ENCODE measurements around the gene GOLM1.

Gene GOLM1

DNA sequence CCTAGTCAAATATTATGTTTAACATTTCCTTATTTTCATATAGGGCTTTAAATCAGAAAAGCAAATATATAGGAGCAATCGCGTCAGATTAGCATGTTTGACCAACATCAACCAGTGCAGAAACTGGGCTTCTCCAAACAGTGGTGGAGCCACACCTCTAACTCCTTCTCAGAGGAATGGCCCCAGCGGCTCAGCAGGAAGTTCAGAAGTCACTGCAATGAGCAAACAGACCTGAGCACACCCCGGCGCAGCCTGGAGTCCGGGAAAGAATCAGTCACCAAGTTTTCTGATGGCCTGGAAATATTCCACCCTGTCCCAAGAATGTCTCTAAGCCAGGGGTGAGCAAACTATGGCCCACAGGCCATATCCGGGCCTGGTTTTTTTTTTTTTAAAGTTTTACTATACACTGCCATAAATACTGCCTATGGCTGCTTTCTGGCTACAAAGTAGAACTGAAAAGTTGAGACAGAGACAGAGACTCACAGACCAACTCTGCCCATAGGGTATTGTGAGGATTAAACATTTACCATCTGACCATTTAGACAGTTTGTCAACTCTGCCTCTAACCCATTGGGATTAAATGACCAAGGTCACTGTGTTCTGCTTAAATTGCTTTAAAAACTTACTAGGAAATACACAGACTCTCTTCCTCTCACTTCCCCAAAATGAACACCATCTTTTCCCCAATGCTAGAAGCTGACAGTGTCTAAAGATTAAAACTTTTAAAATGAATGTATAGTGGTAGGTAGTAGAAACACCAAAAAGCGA, 5.4 kb downstream of the GOLM1 start:
- no peak overlapping the region for H3K4me3 ChIP-seq (ENCODE audit: low read depth, low read length)
- DNase-seq (ENCODE audit: low read depth): no peak

DNA sequence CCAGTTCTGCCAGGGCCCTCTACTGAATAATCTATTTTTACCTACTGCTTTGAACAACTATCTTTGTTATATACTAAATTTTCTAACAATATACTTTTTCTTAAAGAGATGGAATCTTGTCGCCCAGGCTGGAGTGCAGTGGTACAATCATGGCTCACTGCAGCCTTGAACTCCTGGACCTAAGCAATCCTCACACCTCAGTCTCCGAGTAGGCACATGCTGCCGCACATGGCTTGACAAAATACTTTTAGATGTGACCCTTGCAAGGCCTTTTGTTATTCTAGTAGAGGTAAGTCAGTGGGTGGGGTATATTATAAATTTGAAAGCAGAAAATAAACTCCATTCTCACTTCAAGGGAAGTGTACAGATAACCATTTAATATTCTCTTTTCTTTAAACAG, 7.9 kb downstream of the GOLM1 start:
- H3K4me3 ChIP-seq (ENCODE audit: low read depth, low read length): no peak overlapping the region
- DNase-seq (ENCODE audit: low read depth): no peak

GRCh38 chr9:86082870-86083269, 16.5 kb downstream of the GOLM1 start:
- no peak overlapping the region for H3K4me3 ChIP-seq (ENCODE audit: low read depth, low read length)
- no peak for DNase-seq (ENCODE audit: low read depth)

DNA sequence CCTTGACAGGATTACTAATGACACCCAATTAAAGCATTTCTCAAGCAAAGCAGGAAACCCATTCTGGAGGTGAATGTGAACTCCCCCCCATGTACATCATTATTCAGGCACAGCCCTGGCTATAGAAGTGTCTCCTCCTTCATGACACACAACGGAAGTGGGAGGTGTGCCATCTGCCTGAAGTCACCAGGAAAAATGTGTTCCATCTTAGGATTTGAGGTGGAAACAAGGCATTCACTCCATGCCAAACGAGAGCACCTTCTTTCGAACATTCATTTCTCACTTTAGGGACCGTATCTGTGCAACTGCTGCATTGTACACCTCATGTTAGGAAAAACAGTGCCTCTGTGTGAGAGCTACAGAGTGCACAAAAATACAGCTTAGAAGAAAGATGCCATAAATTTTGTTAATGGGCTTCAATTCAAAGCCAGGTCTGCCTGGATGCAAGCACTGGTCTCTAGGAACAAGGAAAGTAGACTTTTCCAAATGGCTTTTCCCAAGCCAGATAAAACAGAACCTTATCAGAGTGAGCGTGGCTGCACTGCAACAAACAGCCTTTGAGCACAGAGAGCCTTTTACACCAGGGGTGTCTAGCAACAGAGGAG, 19.4 kb downstream of the GOLM1 start:
- no peak overlapping the region for H3K4me3 ChIP-seq (ENCODE audit: low read depth, low read length)
- no peak for DNase-seq (ENCODE audit: low read depth)

- H3K4me3 ChIP-seq (ENCODE audit: low read depth, low read length): no peak overlapping the region
- DNase-seq (ENCODE audit: low read depth): no peak
Observed at GRCh38 chr9:86079421-86079831, 19.9 kb downstream of the GOLM1 start.

DNA sequence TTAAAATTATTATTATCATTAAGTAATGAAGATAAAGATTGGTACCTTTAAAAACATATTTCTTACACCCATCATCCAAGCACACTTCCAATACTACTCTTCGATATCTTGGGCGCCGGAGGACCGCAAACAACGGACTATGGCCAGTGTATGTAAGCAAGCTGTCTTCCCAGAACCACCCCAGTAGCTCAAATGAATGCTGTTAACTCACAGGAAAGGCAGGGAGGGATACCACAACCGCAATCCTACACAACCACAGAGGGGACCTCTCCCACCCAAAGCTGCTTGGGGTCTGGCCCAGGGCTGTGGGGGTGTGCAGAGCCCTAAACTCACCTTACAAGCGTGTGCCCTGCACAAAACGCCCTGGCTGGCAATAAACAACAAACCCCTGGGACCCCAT, 20.6 kb downstream of the GOLM1 start:
- no peak for DNase-seq (ENCODE audit: low read depth)
- H3K4me3 ChIP-seq (ENCODE audit: low read depth, low read length): no peak overlapping the region

DNA sequence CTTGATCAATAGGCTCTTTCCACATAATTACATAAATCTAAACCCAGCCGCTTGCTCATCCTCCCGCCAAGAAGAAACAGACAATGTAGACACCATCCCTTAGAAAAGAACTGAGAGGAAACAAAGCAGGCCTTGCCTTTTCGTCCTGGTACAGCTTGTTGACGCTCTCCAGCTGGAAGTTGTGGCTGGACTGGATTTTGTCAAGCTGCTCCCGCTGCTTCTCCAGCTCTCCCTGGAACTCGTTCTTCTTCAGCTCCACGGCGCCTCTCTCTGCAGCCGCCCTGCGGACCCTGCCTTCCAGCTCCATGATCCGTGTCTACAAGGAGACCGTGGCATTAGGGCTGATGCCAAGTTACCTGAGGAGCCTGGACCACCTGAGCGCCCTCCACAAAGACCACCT, 22.1 kb downstream of the GOLM1 start:
- no peak overlapping the region for H3K4me3 ChIP-seq (ENCODE audit: low read depth, low read length)

DNA sequence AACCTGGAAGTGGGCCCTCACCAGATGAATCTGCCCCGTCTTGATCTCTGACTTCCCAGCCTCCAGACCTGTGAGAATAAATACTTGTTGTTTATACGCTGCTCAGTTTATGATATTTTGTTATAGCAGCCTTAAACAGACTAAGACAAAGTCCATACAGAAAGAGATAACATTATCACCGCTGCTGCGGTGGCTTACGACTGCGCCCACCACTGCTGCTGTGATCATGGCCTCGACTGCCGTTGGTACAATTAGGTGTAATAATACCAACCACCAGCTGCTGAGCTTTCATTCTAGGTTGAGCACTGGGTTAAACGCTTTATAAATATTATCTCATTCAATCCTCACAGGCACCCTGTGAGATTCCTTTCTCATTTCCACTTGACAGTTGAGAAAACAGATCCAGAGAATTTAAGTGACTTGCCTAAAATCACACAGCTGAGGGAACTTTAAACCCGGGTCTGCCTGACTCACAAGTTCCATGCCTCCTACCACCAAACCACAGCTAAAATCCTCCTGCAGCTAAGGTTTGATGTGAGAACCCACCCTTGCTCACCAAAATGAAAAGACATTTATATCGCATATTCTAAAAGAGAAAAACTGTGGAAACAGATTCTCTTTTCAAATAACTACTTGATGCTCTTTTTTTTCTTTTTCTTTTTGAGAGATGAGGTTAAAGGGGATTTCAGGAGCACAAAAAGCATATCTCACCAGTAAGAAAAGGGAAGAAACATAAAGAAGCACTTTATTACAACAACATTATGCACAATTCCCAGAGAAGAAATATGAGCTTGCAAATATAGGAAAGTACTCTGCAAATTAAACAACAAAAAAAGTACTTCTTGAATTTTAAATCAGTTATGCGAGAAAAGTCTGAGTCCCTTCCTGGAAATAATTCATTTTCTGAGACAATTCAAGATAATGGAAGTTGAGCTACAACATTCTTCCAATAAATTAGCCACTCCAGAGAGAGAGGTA, 23.9 kb downstream of the GOLM1 start:
- no peak for DNase-seq (ENCODE audit: low read depth)
- H3K4me3 ChIP-seq (ENCODE audit: low read depth, low read length): no peak overlapping the region

More for the DNA sequence above, 22.1 kb downstream of the GOLM1 start:
- DNase-seq (ENCODE audit: low read depth): no peak

GRCh38 chr9:86073839-86074238, 25.5 kb downstream of the GOLM1 start:
- DNase-seq (ENCODE audit: low read depth): no peak
- no peak overlapping the region for H3K4me3 ChIP-seq (ENCODE audit: low read depth, low read length)

DNA sequence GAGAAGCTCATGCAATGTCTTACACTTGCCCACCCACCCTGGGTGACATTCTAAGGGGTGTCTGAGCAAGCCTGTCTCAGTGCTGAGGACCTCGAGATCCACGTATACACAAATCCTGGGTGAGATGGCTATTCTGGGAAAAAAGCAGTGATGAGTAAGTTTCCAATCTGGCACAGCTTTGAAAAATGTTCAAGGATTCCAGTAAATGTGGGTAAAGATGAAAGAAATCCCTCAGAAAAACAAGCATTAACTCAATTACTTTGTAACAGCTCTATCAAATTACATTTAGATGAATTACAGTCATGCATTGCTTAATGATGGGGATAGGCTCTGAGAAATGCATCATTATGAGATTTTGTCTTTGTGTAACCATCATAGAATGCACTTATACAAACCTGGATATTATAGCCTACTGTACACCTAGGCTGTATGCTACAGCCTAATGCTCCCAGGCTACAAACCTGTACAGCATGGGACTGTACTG, 26.9 kb downstream of the GOLM1 start:
- DNase-seq (ENCODE audit: low read depth): no peak
- H3K4me3 ChIP-seq (ENCODE audit: low read depth, low read length): no peak overlapping the region

- no peak overlapping the region for H3K4me3 ChIP-seq (ENCODE audit: low read depth, low read length)
- no peak for DNase-seq (ENCODE audit: low read depth)
Observed at GRCh38 chr9:86069206-86069869, 30.0 kb downstream of the GOLM1 start.

GRCh38 chr9:86064220-86064619, 35.1 kb downstream of the GOLM1 start:
- DNase-seq (ENCODE audit: low read depth): no peak
- H3K4me3 ChIP-seq (ENCODE audit: low read depth, low read length): no peak overlapping the region

DNA sequence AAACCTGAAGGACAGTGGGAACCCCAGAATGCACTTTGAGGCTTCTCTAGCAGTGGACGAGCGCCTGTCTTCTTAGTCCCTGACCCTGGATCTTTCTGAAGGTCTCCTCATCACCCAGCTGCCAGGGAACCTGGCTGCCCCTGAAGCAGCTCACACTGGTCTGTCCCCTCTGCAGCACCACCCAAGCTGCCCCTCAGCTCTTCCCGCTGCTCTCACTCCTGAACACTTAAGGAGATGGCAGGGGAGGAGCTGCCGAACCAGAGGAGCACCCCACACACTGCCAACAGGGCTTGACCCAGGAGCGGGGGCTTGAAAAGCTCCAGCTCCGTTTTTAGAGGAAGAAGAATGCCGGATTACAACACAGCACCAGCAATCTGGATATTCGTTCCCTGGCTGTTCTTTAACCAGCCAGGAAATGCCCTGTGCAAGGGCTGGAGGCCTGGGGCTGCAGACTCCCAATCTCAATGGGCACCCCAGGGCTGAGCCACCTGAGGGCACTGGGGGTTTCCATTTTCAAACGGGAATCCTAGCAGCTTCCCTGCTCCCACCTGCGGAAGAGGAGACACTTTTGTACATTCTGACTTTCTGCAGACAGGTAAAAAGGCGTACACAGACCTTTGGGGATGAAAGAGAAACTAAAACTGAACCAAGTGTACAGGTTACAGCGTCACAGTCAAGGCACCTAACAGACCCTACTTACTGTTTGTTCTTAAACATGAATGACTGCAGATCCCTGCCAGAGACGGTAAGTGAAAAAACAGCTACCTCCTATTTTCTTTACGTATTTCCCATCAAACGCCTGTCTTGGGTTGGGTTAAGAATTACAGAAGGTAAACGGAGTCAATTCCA, 36.3 kb downstream of the GOLM1 start:
- DNase-seq (ENCODE audit: low read depth): no peak
- H3K4me3 ChIP-seq (ENCODE audit: low read depth, low read length): no peak overlapping the region

- DNase-seq (ENCODE audit: low read depth): no peak
- H3K4me3 ChIP-seq (ENCODE audit: low read depth, low read length): no peak overlapping the region
Observed at GRCh38 chr9:86061972-86062739, 37.2 kb downstream of the GOLM1 start.

GRCh38 chr9:86057491-86057890, 41.9 kb downstream of the GOLM1 start:
- no peak for DNase-seq (ENCODE audit: low read depth)
- no peak overlapping the region for H3K4me3 ChIP-seq (ENCODE audit: low read depth, low read length)

DNA sequence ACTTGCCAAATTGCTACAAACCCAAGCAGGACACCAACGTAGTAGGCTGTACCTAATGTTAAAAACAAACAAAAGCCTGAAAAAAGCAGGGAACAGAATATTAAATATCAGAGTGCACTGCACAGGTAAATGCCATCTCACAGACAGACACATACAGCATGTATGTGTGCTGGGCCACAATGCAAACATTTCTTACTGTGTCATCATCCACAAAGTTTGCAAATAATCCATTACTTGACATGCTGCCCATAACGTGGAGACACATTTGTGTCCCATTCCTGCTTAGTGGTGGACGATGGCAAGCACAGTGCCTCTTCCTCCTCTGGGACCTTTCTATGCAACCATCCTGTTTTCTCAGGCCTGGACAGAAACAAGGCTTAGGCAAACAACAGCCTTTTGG, 44.7 kb downstream of the GOLM1 start:
- DNase-seq (ENCODE audit: low read depth): no peak
- H3K4me3 ChIP-seq (ENCODE audit: low read depth, low read length): no peak overlapping the region

DNA sequence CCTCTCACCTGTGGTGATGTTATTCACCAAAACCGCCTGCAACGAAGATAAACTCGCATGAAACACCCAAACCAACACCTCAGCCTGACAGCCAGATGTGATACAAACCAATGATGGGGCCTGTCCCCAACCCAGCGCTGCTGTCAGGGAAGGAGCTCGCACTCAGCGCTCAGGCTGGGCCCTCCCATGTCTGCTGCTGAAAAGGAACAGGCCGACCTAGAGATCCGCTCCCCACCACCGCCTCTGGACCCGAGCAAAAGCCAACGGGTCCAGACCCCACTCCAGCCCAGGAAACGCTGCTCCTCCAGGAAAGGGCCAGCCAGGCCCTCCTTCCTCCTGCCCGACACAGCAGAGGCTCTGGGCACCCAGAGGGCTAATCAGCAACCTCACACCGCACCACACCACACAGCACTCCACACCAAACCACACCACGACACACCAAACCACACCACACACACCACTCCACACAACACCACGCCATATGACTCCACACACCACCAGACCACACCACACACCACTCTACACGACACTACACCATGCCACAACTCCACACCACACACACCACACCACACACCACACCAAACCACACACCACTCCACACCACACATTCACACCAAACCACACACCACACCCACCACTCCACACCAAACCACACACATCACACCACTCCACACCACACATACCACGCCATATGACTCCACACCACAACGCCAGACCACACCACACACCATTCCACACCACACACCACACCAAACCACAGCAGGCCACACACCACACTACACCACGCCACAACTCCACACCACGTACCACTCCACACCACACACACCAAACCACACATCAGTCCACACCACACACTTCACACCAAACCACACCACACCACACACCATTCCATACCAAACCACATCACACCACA, 46.5 kb downstream of the GOLM1 start:
- H3K4me3 ChIP-seq (ENCODE audit: low read depth, low read length): no peak overlapping the region
- DNase-seq (ENCODE audit: low read depth): no peak

Measured in skeletal muscle cell (primary cell).